ENCODE data around the gene ABCC6.
"Not testable (repeated sequence)": the region's sequence is repeated elsewhere in the genome, so short reads cannot be mapped to it uniquely, and the experiment has no call there.

Gene ABCC6

DNA sequence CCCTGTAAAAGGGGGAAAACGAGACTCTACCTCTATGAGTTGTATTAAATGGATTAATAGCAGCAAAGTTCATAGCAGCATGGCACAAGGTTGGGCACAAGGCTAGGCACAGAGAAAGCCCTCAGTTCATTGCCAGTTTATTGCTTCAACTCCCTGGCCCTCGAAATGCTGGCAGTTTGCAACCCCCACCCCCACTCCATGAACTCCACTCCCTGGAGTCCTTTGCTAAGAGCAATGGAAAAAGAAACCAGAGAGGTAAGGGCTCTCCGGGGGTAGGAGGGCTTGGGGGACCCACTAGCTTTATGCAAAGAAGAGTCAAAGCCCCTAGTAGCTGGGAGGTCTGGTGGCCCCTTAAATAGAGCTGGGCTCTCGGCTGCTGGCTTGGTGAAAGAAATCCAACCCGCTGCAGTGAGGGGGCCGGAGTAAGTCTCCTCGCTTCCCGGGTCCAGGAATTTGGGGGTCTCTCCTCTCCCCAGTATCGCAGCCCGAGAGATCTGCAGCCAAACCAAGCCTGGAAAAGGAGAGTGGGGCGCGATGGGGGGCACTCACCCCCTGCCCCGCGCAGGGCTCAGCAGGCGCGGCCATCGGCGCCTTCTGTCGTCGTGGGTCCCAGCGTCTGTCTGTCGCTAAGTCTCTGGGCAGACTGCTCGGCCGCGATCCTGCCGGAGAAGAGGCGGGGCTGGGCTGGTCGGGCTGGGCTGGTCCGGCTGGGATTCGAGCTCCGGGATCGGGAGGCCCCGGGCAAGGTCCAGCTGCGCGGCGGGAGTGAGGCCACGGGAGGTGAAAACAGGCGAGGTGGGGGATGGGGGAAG is at the start of gene ABCC6:
TSS of gene ABCC6 (minus strand) at position 645 of the 812 bp plus-strand sequence. CDS start at position 585, 60 bp downstream.
- not testable (repeated sequence) for H3K9me3 ChIP-seq (ENCODE audit: control insufficient read depth, low read length); H3K4me1 ChIP-seq (ENCODE audit: control insufficient read depth, insufficient read depth, low read length); H3K4me3 ChIP-seq (ENCODE audit: low read length); H3K27me3 ChIP-seq (ENCODE audit: control insufficient read depth, insufficient read depth, low read length); H3K36me3 ChIP-seq (ENCODE audit: control insufficient read depth, insufficient read depth, low read length); H3K9ac ChIP-seq (ENCODE audit: low read length)

DNA sequence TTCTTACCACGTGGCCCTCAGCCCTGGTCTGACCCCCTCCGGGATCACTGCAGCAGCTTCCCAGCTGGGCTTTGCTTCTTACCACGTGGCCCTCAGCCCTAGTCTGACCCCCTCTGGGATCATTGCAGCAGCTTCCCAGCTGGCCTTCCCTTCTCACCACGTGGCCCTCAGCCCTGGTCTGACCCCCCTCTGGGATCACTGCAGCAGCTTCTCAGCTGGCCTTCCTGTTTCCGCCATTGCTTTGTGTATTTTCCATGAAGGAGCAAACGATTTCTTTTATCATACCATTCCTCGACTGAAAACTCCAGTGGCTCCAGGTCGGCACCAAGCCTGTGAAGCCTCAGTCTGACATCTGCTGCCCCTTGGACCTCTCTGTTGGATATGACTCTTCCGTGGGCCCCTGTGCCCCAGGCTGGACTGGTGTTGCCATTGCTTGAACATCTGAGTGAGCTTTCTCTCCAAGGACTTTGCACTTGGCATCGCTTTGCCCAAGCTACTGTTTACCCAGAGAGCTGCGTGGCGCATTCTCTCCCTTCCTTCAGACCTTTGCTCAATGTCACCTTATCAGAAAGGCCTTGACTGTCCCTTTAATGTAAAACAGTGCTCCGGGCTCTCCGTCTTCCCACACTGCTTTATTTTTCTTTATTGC is 49.4 kb upstream of the ABCC6 start:
- H3K4me3 ChIP-seq (ENCODE audit: low read length); H3K27me3 ChIP-seq (ENCODE audit: control insufficient read depth, insufficient read depth, low read length); H3K9ac ChIP-seq (ENCODE audit: low read length); H3K9me3 ChIP-seq (ENCODE audit: control insufficient read depth, low read length); H3K4me1 ChIP-seq (ENCODE audit: control insufficient read depth, insufficient read depth, low read length); H3K36me3 ChIP-seq (ENCODE audit: control insufficient read depth, insufficient read depth, low read length): not testable (repeated sequence)

DNA sequence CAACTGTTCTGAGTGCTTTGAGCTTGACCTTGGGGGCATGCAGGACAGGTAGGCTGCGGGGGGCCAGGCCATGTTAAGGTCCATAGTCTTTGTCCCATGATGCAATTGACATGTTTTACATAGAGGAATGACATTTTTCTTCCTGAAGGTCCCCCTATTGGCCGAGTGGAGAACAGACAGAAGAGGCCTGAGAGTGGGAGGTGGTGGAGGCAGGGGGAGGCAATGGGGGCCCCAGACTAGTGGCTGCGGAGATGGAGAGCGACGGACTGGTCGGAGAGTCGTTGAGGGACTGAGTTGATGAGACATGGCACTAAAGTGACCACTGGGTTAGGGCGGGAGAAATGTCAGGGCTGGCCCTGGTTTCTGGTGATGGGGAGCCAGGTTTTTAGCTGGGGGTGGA is 48.4 kb upstream of the ABCC6 start:
- H3K27me3 ChIP-seq (ENCODE audit: control insufficient read depth, insufficient read depth, low read length); H3K4me3 ChIP-seq (ENCODE audit: low read length); H3K9me3 ChIP-seq (ENCODE audit: control insufficient read depth, low read length); H3K9ac ChIP-seq (ENCODE audit: low read length); H3K4me1 ChIP-seq (ENCODE audit: control insufficient read depth, insufficient read depth, low read length); H3K36me3 ChIP-seq (ENCODE audit: control insufficient read depth, insufficient read depth, low read length): not testable (repeated sequence)

DNA sequence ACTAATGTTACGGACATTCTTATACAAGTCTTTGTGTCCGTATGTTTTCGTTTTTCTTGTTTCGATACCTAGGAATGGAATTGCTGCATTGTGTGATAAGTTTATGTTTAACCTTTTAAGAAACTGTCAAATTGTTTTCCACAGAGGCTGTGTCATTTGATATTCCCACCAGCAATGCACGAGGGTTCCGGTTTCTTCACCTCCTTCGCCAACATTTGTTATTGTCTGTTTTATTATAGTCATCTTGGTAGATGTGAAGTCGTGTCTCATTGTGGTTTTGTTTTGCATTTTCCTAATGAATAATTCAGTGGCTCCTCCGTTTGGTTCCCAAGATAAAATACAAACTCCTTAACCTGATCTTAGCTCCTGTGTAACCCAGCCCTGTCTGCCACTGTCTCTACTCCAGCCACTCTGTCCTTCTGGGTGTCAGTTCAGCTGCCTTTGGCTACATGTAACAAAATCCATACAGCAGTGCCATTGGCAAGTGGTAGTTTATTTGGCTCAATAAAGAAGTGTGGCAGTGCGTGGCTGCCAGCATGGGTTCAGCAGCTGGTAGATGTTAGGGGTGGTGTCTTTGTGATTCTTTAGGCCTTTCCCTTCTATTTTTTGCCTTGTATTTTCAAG is 45.0 kb upstream of the ABCC6 start:
- H3K27me3 ChIP-seq (ENCODE audit: control insufficient read depth, insufficient read depth, low read length); H3K9ac ChIP-seq (ENCODE audit: low read length); H3K9me3 ChIP-seq (ENCODE audit: control insufficient read depth, low read length); H3K36me3 ChIP-seq (ENCODE audit: control insufficient read depth, insufficient read depth, low read length); H3K4me3 ChIP-seq (ENCODE audit: low read length); H3K4me1 ChIP-seq (ENCODE audit: control insufficient read depth, insufficient read depth, low read length): not testable (repeated sequence)

DNA sequence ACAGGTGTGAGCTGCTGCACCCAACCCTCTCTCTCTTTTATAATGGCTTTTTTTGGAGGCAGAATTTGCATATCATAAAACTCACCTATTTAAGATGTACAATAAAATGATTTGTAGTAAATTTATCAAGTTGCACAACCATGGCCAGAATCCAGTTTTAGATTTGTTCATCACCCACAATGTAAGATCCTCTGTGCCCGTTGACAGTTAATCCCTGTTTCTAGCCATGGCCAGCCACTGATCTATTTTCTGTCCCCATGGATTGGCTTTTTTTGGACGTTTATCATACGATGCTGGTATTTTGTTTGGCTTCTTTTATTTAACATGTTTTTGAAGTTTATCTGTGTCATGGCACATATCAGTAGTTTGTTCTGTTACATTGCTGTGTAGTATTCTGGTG is 44.4 kb upstream of the ABCC6 start:
- H3K36me3 ChIP-seq (ENCODE audit: control insufficient read depth, insufficient read depth, low read length); H3K27me3 ChIP-seq (ENCODE audit: control insufficient read depth, insufficient read depth, low read length); H3K9ac ChIP-seq (ENCODE audit: low read length); H3K9me3 ChIP-seq (ENCODE audit: control insufficient read depth, low read length); H3K4me1 ChIP-seq (ENCODE audit: control insufficient read depth, insufficient read depth, low read length); H3K4me3 ChIP-seq (ENCODE audit: low read length): not testable (repeated sequence)

DNA sequence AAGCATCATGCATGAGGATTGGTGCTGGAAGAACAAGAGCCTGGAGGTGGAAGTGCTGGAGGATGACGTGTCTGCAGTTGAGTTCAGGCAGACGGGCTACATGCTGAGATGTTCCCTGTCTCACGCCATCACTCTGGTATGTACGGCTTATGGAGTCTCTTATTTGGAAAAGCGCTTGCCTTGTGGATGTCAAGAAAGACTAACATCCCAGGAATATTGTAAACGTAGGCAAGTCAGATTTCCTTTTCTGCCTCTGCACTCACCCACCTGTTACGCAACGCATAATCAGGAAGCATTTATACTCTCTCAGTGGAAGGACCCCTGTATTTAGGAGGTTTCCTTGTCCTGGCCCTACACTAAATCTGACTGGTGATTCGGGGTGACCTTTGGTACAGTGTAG is 41.8 kb upstream of the ABCC6 start:
- not testable (repeated sequence) for H3K36me3 ChIP-seq (ENCODE audit: control insufficient read depth, insufficient read depth, low read length); H3K4me3 ChIP-seq (ENCODE audit: low read length); H3K27me3 ChIP-seq (ENCODE audit: control insufficient read depth, insufficient read depth, low read length); H3K9ac ChIP-seq (ENCODE audit: low read length); H3K9me3 ChIP-seq (ENCODE audit: control insufficient read depth, low read length); H3K4me1 ChIP-seq (ENCODE audit: control insufficient read depth, insufficient read depth, low read length)

DNA sequence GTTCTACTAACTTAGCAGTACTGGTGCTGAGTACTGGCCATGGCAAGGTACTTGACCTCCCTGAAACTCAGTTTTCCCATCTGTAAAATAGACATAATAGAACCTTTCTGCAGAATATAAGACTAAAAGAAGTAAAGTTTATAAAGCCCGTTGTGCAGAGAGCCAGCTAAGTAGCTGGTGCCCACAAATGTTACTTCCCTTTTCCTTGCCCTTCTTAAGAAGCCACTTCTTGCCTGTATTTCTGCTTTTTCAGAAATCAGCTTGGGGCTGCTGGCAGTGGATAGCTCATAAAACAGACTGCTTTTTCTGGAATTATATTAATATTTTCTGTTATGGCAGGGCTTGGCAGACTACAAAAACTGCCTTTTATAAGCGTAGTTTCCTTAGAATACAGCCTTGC is 40.7 kb upstream of the ABCC6 start:
- not testable (repeated sequence) for H3K36me3 ChIP-seq (ENCODE audit: control insufficient read depth, insufficient read depth, low read length); H3K9ac ChIP-seq (ENCODE audit: low read length); H3K4me3 ChIP-seq (ENCODE audit: low read length); H3K4me1 ChIP-seq (ENCODE audit: control insufficient read depth, insufficient read depth, low read length); H3K9me3 ChIP-seq (ENCODE audit: control insufficient read depth, low read length); H3K27me3 ChIP-seq (ENCODE audit: control insufficient read depth, insufficient read depth, low read length)

DNA sequence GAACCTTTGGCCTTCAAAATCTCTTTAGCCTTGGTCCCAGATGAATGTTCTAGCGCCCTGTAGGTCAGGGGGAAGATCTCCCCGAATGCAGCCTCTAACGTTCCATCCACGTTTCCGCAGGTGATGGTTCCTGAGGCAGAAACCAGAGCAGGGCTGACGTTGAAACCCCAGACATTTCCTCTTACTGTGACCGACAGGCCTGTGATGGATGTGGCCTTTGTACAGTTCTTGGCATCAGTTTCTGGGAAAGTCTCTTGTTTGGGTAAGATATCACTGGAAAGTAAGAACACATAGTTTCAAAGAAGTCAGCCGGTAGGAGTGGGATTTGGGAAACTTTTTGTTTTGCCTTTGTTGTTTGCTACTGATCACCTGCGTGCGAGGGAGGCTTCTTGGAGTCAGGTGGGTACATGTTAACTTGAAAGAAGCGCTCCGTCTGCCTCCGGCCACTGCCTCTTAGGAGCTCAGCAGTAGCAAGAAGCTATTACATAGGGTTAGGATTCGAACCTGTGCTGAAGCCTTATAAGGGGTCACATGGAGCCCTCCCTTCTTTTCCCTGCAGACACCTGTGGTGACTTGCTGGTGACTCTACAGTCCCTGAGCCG is 39.8 kb upstream of the ABCC6 start:
- H3K27me3 ChIP-seq (ENCODE audit: control insufficient read depth, insufficient read depth, low read length); H3K36me3 ChIP-seq (ENCODE audit: control insufficient read depth, insufficient read depth, low read length); H3K9ac ChIP-seq (ENCODE audit: low read length); H3K9me3 ChIP-seq (ENCODE audit: control insufficient read depth, low read length); H3K4me1 ChIP-seq (ENCODE audit: control insufficient read depth, insufficient read depth, low read length); H3K4me3 ChIP-seq (ENCODE audit: low read length): not testable (repeated sequence)

DNA sequence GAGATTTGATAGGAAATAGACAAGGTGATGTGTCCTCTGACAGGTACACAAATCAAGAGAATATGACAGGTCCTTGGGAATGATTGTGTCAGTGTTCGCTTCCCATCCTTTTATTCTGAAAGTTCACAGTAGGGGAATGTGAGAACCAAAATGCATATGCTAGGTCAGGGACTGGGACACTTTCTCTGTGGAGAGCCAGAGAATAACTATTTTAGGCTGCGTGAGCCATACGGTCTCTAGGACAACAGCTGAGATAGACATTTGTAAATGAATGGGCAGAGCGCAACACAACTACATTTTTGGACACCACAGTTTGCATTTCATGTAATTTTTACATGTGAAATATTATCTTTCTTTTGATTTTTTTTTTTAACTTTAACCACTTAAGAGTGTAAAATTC is 36.7 kb upstream of the ABCC6 start:
- H3K36me3 ChIP-seq (ENCODE audit: control insufficient read depth, insufficient read depth, low read length); H3K27me3 ChIP-seq (ENCODE audit: control insufficient read depth, insufficient read depth, low read length); H3K9ac ChIP-seq (ENCODE audit: low read length); H3K4me3 ChIP-seq (ENCODE audit: low read length); H3K4me1 ChIP-seq (ENCODE audit: control insufficient read depth, insufficient read depth, low read length); H3K9me3 ChIP-seq (ENCODE audit: control insufficient read depth, low read length): not testable (repeated sequence)

DNA sequence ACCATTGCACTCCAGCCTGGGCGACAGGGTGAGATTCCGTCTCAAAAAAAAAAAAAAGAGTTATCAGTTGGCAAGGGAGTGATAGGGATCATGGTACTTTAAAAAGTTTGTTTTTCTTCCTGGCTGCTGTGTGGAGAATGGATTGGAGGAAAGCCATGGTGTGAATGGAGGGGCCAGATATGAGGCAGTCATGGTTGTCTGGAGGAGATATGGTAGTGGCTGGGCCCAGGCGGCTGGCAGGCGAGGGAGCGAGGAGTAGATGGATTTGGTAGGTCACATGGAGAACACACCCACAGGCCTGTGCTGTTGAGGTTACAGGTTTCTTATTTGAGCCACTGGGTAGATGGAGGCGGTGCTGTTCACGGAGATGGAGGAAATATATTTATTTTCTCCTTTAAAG is 35.5 kb upstream of the ABCC6 start:
- not testable (repeated sequence) for H3K9me3 ChIP-seq (ENCODE audit: control insufficient read depth, low read length); H3K4me1 ChIP-seq (ENCODE audit: control insufficient read depth, insufficient read depth, low read length); H3K9ac ChIP-seq (ENCODE audit: low read length); H3K27me3 ChIP-seq (ENCODE audit: control insufficient read depth, insufficient read depth, low read length); H3K36me3 ChIP-seq (ENCODE audit: control insufficient read depth, insufficient read depth, low read length); H3K4me3 ChIP-seq (ENCODE audit: low read length)

DNA sequence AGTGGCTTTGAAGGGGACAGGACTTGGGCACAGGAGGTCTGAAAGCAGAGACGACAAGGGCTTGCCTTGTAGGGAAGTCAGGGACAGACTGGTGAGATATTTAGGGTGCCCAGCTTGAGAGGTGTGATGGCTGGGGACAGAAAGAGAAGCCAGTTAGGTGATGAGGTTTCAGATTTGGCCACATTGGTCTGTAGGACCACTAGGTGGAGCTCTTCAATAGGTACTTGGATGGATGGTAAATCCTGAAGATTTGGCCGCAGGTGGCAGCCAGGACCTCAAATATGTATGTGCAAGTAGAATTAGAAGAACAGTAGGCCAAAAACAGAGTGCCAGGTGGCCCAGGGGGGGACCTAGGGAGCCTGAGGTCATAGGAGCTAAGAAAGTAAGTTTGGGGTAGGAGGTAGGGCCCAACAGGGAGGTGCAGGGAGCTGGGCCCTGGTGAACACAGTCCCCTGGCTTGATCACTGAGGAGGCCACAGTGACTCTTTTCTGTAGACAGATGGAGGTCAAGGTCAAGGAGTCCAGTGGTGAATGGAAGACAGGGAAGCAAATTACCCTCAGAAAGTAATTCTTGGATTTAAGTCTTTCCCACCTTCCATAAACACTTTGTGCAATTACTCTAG is 34.1 kb upstream of the ABCC6 start:
- H3K4me3 ChIP-seq (ENCODE audit: low read length); H3K27me3 ChIP-seq (ENCODE audit: control insufficient read depth, insufficient read depth, low read length); H3K9me3 ChIP-seq (ENCODE audit: control insufficient read depth, low read length); H3K4me1 ChIP-seq (ENCODE audit: control insufficient read depth, insufficient read depth, low read length); H3K9ac ChIP-seq (ENCODE audit: low read length); H3K36me3 ChIP-seq (ENCODE audit: control insufficient read depth, insufficient read depth, low read length): not testable (repeated sequence)

DNA sequence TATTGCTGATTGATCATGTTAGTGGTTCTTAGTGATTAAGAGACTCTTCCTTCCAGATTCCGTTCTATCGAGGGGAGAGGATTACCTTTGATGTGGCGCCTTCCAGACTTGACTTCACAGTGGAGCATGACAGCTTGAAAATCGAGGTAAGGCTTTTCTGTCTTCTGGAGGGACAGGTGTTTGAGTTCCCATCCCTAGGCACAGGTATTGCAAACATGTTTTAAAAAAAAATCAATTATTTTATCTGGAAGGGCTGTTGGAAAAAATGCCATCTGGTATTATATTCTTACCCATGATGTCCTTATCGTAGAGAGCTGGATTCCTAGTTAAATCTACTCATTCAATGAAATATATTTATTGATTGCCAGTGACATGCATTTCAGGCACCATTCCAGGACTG is 29.1 kb upstream of the ABCC6 start:
- H3K4me1 ChIP-seq (ENCODE audit: control insufficient read depth, insufficient read depth, low read length); H3K9me3 ChIP-seq (ENCODE audit: control insufficient read depth, low read length); H3K4me3 ChIP-seq (ENCODE audit: low read length); H3K9ac ChIP-seq (ENCODE audit: low read length); H3K27me3 ChIP-seq (ENCODE audit: control insufficient read depth, insufficient read depth, low read length); H3K36me3 ChIP-seq (ENCODE audit: control insufficient read depth, insufficient read depth, low read length): not testable (repeated sequence)
